Pancreas (tissue), 10 donors: ENCODE data around the gene MCCC1. TPM values are rescaled to one million over a fixed set of nuclear protein-coding genes. Genes with fewer than 3 reads are reported as not detected.
"Not testable (repeated sequence)": the region's sequence is repeated elsewhere in the genome, so short reads cannot be mapped to it uniquely, and the experiment has no call there.

Source experiments
- ATAC-seq, 4 donors: fragments of 200-7000 bp; cut with Tn5 transposase; one replicate each; pipeline versions ENCODE4 v1.8.0 to v1.9.1; 2020; ENCODE audit warnings: mild to moderate bottlenecking in 4 of 4, moderate library complexity in 4 of 4
- DNase-seq, 6 donors: peaks; one replicate each; pipeline ENCODE4 v3.0.0-alpha.2; 2020
- FAIRE-seq: peaks from 2 replicates; lab custom pipeline; 2012; peaks lifted over from hg19 to GRCh38; lab: Jason Lieb, UNC
- H3K27ac ChIP-seq, 4 donors: fragments of 200-600 bp; sonication (generic); 1 replicate in 3 of 4; 2 replicates in 1 of 4; pipeline versions ENCODE4 v1.5.0 to v1.8.0; 2020
- H3K27me3 ChIP-seq, 4 donors: fragments of 200-600 bp; one replicate each; pipeline ENCODE4 v1.8.0; 2021
- H3K36me3 ChIP-seq, 3 donors: fragments of 200-600 bp; sonication (generic) in 1 of 3; one replicate each; pipeline versions ENCODE4 v1.5.0 to v1.8.0; 2020 to 2021
- H3K4me1 ChIP-seq, 3 donors: fragments of 200-600 bp; one replicate each; pipeline ENCODE4 v1.8.0; 2021
- H3K4me3 ChIP-seq, 4 donors: fragments of 200-600 bp; sonication (generic) in 2 of 4; one replicate each; pipeline versions ENCODE4 v1.5.0 to v1.8.0; 2020 to 2021
- H3K9me3 ChIP-seq, 4 donors: fragments of 200-600 bp; one replicate each; pipeline ENCODE4 v1.8.0; 2021
- WGBS, 2 donors: extraction: QIAGEN DNeasy Blood & Tissue Kit; methylation state at CpG; one replicate each; pipeline ENCODE4 v1.1.7; 2013; 5-methylcytosine and 5-hydroxymethylcytosine counted together
- intact Hi-C, 3 donors: fragments of 100-400 bp; cut with DNase I; formaldehyde crosslinking; loops; one replicate each; pipeline versions ENCODE4 v1.11.1 to v1.14.2; 2022
- polyA plus RNA-seq, 2 donors: library from polyadenylated mRNA; stranded (reverse); fragments of 200-250 nt; gene quantifications; one replicate each; pipeline ENCODE4 v1.2.3, GENCODE V29; 2013
- total RNA-seq, 6 donors: library from RNA; stranded (reverse); fragmentation: NEBNext Ultra II Directional in 4 of 6; extraction: Animal tissue kit (Norgen Biotek cat#: 25700) in 4 of 6; gene quantifications; one replicate each; pipeline versions ENCODE4 v1.2.1 to v1.2.4, GENCODE V29; 2021 to 2023
- TF ChIP-seq, protein P1 (sequence below), 4 donors: fragments of 200-600 bp; sonication (generic) in 3 of 4; IDR thresholded peaks; one replicate each; pipeline versions ENCODE4 v1.5.0 to v1.8.0; 2021; ENCODE audit warnings: antibody characterized with exemption in 4 of 4
- donor health status: healthy with polysubstance abuse.
- donor health status: DM: no; HTN: no; CAD: no; lungs with moderate emphysema.
- donor health status: DM: no; HTN: no; CAD: no.
- donor health status: control.
- donor health status: control.
- donor health status: Bipolar disorder and iron deficiency.
- donor health status: DM: yes; HTN: yes; CAD: no.
- donor health status: DM: no; HTN: no; CAD: no.
- donor health status: DM: no; HTN: no; CAD: no.
- donor health status: DM: yes; HTN: yes; CAD: no.

Gene MCCC1
- total and polyA plus RNA-seq, 8 donors: 25.3 to 81.9 (median 40.8) TPM

DNA sequence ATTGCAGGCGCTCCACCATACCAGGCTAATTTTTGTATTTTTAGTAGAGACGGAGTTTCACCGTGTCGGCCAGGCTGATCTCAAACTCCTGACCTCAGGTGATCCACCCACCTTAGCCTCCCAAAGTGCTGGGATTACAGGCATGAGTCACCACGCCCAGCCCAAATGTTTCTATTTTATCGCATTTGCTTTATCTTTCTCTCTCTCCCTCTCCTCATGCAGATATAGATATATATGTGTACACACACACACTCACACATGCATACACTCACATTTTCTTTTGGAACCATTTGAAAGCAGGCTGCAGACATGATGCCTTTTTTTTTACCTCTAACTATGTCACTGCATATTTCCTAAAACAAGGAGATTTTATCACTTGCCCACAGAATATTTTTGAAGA lies 7.3 kb upstream of the MCCC1 start:
- TF ChIP-seq, protein P1, sequence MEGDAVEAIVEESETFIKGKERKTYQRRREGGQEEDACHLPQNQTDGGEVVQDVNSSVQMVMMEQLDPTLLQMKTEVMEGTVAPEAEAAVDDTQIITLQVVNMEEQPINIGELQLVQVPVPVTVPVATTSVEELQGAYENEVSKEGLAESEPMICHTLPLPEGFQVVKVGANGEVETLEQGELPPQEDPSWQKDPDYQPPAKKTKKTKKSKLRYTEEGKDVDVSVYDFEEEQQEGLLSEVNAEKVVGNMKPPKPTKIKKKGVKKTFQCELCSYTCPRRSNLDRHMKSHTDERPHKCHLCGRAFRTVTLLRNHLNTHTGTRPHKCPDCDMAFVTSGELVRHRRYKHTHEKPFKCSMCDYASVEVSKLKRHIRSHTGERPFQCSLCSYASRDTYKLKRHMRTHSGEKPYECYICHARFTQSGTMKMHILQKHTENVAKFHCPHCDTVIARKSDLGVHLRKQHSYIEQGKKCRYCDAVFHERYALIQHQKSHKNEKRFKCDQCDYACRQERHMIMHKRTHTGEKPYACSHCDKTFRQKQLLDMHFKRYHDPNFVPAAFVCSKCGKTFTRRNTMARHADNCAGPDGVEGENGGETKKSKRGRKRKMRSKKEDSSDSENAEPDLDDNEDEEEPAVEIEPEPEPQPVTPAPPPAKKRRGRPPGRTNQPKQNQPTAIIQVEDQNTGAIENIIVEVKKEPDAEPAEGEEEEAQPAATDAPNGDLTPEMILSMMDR (IDR thresholded peaks at IDR 0.05): no peak
- Histone ChIP-seq H3K36me3 (no peaks in the 10 kb centered on the region), H3K9me3 (no peaks in the 10 kb centered on the region), H3K27me3 (no peaks in the 10 kb centered on the region), H3K4me1 (peaks cover 6 to 16% (median 15%) of the 10 kb centered on the region in 3 donors), H3K27ac (no peak overlapping the region), H3K4me3 (no peak overlapping the region)
- ATAC-seq (no peak), DNase-seq (no peak), FAIRE-seq (no peak)
- 48 to 59% methylated on average over 6 of the region's 6 CpGs for WGBS, 2 donors
- intact Hi-C loops: no loop called here

DNA sequence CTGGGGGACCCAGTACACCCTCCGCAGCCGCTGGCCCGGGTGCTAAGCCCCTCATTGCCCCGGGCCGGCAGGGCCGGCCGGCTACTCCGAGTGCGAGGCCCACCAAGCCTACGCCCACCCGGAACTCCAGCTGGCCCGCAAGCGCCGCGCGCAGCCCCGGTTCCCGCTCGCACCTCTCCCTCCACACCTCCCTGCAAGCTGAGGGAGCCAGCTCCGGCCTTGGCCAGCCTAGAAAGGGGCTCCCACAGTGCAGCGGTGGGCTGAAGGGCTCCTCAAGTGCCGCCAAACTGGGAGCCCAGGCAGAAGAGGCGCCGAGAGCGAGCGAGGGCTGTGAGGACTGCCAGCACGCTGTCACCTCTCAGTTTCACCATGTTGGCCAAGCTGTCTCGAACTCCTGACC lies 4.7 kb upstream of the MCCC1 start:
- H3K27ac ChIP-seq, ATAC-seq, H3K4me3 ChIP-seq, H3K27me3 ChIP-seq, H3K9me3 ChIP-seq, intact Hi-C loops, FAIRE-seq, H3K36me3 ChIP-seq: not testable (repeated sequence)
- peaks cover 12 to 22% (median 22%) of the 10 kb centered on the region in 3 donors for H3K4me1 ChIP-seq
- WGBS, 2 donors: 94 to 96% methylated on average over 9 to 28 of the region's 28 CpGs
- DNase-seq: peak in 1 of 6 donors; percentile 61

DNA sequence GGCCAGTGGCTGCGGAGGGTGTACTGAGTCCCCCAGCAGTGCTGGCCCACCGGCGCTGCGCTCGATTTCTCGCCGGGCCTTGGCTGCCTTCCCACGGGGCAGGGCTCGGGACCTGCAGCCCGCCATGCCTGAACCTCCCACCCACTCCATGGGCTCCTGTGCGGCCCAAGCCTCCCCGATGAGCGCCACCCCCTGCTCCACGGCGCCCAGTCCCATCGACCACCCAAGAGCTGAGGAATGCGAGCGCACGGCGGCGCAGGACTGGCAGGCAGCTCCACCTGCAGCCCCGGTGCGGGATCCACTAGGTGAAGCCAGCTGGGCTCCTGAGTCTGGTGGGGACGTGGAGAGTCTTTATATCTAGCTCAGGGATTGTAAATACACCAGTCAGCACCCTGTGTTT lies 1.7 kb upstream of the MCCC1 start:
- H3K4me3 ChIP-seq, FAIRE-seq, H3K27me3 ChIP-seq, intact Hi-C loops, H3K36me3 ChIP-seq, H3K9me3 ChIP-seq, ATAC-seq: not testable (repeated sequence)
- DNase-seq: peak in 4 of 6 donors; percentile 38 to 78 (median 57)
- Histone ChIP-seq H3K27ac (peak overlapping the region; percentile 86 to 98 (median 96)), H3K4me1 (peaks cover 14 to 27% (median 16%) of the 10 kb centered on the region in 3 donors)
- 81 to 92% methylated on average over 12 to 18 of the region's 24 CpGs for WGBS, 2 donors

DNA sequence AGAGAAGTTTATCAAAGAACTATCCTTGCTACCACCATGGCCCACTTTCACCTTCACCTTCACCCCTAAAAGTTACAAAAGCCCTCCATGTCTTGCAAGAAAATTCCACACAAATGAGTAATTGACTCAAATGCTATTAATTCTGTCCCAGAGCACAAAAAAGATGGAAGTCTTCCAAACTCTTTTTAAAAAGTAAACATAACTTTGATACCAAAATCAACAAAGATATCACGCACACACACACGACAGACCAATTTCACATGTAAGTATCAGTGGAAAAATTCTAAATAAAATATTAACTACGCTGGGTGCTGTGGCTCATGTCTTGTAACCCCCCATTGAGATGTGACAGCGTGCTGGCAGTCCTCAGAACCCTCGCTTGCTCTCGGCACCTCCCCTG lies 1.1 kb upstream of the MCCC1 start:
- WGBS, 2 donors: 11 to 14% methylated on average over 6 of the region's 6 CpGs
- TF ChIP-seq, protein P1 (IDR thresholded peaks at IDR 0.05): no peak
- peak; percentile 64 to 71 (median 66) for ATAC-seq
- FAIRE-seq: no peak
- peak in 3 of 6 donors; percentile 43 to 53 (median 50) for DNase-seq
- Histone ChIP-seq H3K4me1 (peaks cover 14 to 28% (median 16%) of the 10 kb centered on the region in 3 donors), H3K27ac (peak overlapping the region; percentile 86 to 98 (median 96)), H3K9me3 (no peaks in the 10 kb centered on the region), H3K27me3 (no peaks in the 10 kb centered on the region), H3K36me3 (no peaks in the 10 kb centered on the region), H3K4me3 (no peak overlapping the region)
- intact Hi-C loops: no loop called here

DNA sequence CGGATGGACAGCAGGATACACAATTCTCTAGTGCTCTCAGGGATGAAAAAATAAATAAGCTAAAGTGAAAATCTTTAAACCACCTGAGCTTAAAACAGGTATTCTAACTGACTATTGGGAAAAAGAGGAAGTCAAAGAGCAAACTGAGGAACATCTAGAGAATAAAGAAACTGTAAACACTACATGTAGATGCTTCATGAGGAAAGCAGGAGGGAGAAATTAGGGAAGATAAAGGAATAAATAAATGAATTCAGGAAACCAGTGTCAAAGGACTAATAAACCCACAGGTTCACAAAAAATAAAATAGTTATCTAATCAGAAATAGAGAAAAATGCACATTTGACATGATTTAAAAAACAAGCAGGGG lies 525 bp upstream of the MCCC1 start:
- Histone ChIP-seq H3K4me1 (peaks cover 14 to 33% (median 20%) of the 10 kb centered on the region in 3 donors), H3K4me3 (peak overlapping the region in 2 of 4 donors; percentile 72 to 93), H3K9me3 (no peaks in the 10 kb centered on the region), H3K27me3 (no peaks in the 10 kb centered on the region), H3K36me3 (no peaks in the 10 kb centered on the region), H3K27ac (peak overlapping the region; percentile 86 to 98 (median 96))
- TF ChIP-seq, protein P1 (IDR thresholded peaks at IDR 0.05): no peak
- 3 to 4% methylated on average over 1 of the region's 1 CpG for WGBS, 2 donors
- ATAC-seq (no peak), DNase-seq (no peak), FAIRE-seq (no peak)
- intact Hi-C loops: no loop called here

DNA sequence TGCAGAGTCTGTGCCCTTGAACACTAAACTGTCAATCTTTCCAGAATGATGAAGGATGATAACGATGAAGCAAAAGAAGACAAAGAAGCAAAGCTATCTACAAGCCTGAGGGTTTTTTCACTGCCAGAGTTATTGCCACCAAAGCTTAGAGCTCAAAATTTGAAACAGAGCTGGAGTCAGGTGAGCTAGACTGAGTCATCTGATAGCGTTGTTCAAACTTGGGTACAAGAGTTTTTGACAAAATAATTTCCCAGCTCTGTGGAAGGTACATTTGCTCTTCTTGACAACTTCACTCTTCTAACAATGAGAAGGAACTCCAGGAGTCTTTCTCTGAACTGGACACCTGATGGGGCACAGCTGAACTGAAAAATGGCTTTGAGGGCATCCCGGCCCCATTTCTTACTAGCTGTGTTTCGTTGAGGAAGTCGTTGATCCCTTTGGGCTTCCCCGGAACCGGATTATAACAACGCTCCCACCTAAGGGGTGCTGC lies 715 bp downstream of the MCCC1 start:
- intact Hi-C loops: no loop called here

More for the DNA sequence above, 715 bp downstream of the MCCC1 start:
- H3K27me3 ChIP-seq: no peaks in the 10 kb centered on the region
- WGBS, 2 donors: 2% methylated on average over 8 of the region's 8 CpGs
- no peaks in the 10 kb centered on the region for H3K9me3 ChIP-seq
- ATAC-seq: peak in 2 of 4 donors; percentile 1 to 3
- TF ChIP-seq, protein P1 (IDR thresholded peaks at IDR 0.05): no peak
- peak overlapping the region; percentile 86 to 98 (median 96) for H3K27ac ChIP-seq
- FAIRE-seq: no peak
- DNase-seq: no peak
- H3K4me3 ChIP-seq: peak overlapping the region; percentile 46 to 93 (median 78)
- no peaks in the 10 kb centered on the region for H3K36me3 ChIP-seq
- peaks cover 23 to 41% (median 31%) of the 10 kb centered on the region in 3 donors for H3K4me1 ChIP-seq
